Measurements from ENCODE around the gene GABRR2.

Gene GABRR2

DNA sequence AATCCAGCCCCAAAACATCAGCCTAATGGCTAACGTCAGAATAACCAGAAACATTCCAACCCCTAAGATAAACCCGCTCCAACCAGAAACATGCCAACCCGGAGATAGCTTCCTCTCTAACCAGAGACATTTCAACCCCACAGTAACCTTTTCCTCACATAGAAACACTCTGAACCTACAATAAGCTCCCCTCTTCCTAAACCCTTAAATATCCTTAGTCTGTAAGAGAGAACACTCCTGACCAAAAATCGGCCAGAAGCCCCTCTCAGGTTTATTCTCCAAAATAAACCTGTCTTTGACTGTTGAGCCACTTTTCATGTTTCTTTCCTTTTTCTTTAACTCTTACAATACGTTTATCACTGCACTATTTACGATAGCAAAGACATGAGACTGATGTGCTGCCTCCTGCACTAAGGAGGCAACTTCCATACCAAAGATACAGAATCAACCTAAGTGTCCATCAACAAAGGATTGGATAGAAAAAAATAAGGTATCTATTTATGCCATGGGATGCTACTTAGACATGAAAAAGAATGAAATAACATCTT, 5.0 kb upstream of the GABRR2 start:
- no peak for ATAC-seq
- TF ChIP-seq, protein P1, sequence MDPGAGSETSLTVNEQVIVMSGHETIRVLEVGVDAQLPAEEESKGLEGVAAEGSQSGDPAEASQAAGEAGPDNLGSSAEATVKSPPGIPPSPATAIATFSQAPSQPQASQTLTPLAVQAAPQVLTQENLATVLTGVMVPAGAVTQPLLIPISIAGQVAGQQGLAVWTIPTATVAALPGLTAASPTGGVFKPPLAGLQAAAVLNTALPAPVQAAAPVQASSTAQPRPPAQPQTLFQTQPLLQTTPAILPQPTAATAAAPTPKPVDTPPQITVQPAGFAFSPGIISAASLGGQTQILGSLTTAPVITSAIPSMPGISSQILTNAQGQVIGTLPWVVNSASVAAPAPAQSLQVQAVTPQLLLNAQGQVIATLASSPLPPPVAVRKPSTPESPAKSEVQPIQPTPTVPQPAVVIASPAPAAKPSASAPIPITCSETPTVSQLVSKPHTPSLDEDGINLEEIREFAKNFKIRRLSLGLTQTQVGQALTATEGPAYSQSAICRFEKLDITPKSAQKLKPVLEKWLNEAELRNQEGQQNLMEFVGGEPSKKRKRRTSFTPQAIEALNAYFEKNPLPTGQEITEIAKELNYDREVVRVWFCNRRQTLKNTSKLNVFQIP (CRISPR knock-in tag; IDR thresholded peaks at IDR 0.05; ENCODE audit: borderline replicate concordance, low read depth) = no peak
- TF ChIP-seq ZC3H10 (CRISPR knock-in tag; IDR thresholded peaks at IDR 0.05) = no peak

DNA sequence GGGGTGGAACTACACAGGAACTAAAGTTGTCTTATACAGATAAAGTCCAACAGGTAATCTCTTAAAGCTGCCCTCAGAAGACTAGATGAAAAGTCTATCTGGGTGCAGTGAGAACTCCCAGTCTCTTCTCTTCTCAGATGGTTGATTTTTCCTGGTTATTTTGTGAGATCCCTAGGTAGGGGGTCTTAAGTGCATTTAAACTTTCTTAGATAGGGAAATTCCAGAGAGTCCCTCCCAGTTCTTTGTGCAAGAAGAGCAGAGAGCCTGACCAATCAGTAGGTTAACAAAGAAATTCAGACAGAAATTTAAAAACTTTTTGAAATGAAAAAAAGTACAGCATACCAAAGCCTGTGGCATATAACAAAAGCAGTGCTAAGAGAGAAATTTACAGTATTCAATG, 2.0 kb upstream of the GABRR2 start:
- no peak for ATAC-seq
- no peak for TF ChIP-seq ZNF70 (CRISPR knock-in tag; IDR thresholded peaks at IDR 0.05)
- TF ChIP-seq ZNF565 (CRISPR knock-in tag; conservative IDR thresholded peaks at IDR 0.05; ENCODE audit: low read depth) = no peak
- TF ChIP-seq OSR1 (CRISPR knock-in tag; IDR thresholded peaks at IDR 0.05) = no peak
- no peak for TF ChIP-seq ISL1 (CRISPR knock-in tag; IDR thresholded peaks at IDR 0.05)
- no peak for TF ChIP-seq ZNF8 (CRISPR knock-in tag; IDR thresholded peaks at IDR 0.05)
- TF ChIP-seq ARNTL (CRISPR knock-in tag; IDR thresholded peaks at IDR 0.05; ENCODE audit: borderline replicate concordance, low read depth) = no peak
- TF ChIP-seq BACH2 (CRISPR knock-in tag; IDR thresholded peaks at IDR 0.05; ENCODE audit: borderline replicate concordance) = no peak
- TF ChIP-seq GLIS3 (CRISPR knock-in tag; IDR thresholded peaks at IDR 0.05) = no peak
- TF ChIP-seq TOX (CRISPR knock-in tag; IDR thresholded peaks at IDR 0.05; ENCODE audit: borderline replicate concordance) = no peak
- no peak for TF ChIP-seq ZC3H10 (CRISPR knock-in tag; IDR thresholded peaks at IDR 0.05)
- TF ChIP-seq, protein P2, sequence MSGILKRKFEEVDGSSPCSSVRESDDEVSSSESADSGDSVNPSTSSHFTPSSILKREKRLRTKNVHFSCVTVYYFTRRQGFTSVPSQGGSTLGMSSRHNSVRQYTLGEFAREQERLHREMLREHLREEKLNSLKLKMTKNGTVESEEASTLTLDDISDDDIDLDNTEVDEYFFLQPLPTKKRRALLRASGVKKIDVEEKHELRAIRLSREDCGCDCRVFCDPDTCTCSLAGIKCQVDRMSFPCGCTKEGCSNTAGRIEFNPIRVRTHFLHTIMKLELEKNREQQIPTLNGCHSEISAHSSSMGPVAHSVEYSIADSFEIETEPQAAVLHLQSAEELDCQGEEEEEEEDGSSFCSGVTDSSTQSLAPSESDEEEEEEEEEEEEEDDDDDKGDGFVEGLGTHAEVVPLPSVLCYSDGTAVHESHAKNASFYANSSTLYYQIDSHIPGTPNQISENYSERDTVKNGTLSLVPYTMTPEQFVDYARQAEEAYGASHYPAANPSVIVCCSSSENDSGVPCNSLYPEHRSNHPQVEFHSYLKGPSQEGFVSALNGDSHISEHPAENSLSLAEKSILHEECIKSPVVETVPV (CRISPR knock-in tag; IDR thresholded peaks at IDR 0.05) = no peak

DNA sequence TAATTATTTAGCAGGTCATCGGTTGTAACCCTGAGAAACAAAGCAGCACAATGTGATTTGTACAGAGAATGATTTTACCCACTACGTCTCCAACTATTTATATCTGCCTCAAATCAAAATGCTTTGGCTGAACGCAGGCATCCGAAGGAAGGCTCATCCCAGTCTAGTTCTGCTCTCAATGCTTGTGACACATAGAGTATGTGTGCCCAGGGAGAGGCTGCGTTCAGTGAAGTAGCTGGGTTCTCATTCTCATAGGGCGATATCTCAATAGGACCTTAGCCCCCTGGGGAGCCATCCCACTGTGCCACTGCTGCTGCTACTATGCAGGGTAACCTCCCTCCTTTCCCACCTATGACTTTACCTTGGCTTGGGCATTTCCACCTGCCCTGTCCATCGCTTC, 407 bp downstream of the GABRR2 start:
- TF ChIP-seq ZFP30 (CRISPR knock-in tag; IDR thresholded peaks at IDR 0.05) = no peak
- TF ChIP-seq ISL1 (CRISPR knock-in tag; IDR thresholded peaks at IDR 0.05) = no peak
- TF ChIP-seq ZC3H10 (CRISPR knock-in tag; IDR thresholded peaks at IDR 0.05) = no peak
- TF ChIP-seq, protein P3, sequence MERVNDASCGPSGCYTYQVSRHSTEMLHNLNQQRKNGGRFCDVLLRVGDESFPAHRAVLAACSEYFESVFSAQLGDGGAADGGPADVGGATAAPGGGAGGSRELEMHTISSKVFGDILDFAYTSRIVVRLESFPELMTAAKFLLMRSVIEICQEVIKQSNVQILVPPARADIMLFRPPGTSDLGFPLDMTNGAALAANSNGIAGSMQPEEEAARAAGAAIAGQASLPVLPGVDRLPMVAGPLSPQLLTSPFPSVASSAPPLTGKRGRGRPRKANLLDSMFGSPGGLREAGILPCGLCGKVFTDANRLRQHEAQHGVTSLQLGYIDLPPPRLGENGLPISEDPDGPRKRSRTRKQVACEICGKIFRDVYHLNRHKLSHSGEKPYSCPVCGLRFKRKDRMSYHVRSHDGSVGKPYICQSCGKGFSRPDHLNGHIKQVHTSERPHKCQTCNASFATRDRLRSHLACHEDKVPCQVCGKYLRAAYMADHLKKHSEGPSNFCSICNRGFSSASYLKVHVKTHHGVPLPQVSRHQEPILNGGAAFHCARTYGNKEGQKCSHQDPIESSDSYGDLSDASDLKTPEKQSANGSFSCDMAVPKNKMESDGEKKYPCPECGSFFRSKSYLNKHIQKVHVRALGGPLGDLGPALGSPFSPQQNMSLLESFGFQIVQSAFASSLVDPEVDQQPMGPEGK (CRISPR knock-in tag; IDR thresholded peaks at IDR 0.05; ENCODE audit: borderline replicate concordance) = no peak
- no peak for TF ChIP-seq BACH2 (CRISPR knock-in tag; IDR thresholded peaks at IDR 0.05; ENCODE audit: borderline replicate concordance)
- TF ChIP-seq ZNF8 (CRISPR knock-in tag; IDR thresholded peaks at IDR 0.05) = no peak
- no peak for TF ChIP-seq ESRRG (CRISPR knock-in tag; IDR thresholded peaks at IDR 0.05)
- TF ChIP-seq CSDC2 (CRISPR knock-in tag; IDR thresholded peaks at IDR 0.05) = no peak
- TF ChIP-seq ZNF565 (CRISPR knock-in tag; conservative IDR thresholded peaks at IDR 0.05; ENCODE audit: low read depth) = no peak
- TF ChIP-seq, protein P2 (CRISPR knock-in tag; IDR thresholded peaks at IDR 0.05) = no peak
- no peak for TF ChIP-seq OSR1 (CRISPR knock-in tag; IDR thresholded peaks at IDR 0.05)
- TF ChIP-seq PPARA (CRISPR knock-in tag; IDR thresholded peaks at IDR 0.05; ENCODE audit: borderline replicate concordance) = no peak
- TF ChIP-seq TOX (CRISPR knock-in tag; IDR thresholded peaks at IDR 0.05; ENCODE audit: borderline replicate concordance) = no peak
- TF ChIP-seq, protein P4, sequence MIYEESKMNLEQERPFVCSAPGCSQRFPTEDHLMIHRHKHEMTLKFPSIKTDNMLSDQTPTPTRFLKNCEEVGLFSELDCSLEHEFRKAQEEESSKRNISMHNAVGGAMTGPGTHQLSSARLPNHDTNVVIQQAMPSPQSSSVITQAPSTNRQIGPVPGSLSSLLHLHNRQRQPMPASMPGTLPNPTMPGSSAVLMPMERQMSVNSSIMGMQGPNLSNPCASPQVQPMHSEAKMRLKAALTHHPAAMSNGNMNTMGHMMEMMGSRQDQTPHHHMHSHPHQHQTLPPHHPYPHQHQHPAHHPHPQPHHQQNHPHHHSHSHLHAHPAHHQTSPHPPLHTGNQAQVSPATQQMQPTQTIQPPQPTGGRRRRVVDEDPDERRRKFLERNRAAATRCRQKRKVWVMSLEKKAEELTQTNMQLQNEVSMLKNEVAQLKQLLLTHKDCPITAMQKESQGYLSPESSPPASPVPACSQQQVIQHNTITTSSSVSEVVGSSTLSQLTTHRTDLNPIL (CRISPR knock-in tag; IDR thresholded peaks at IDR 0.05; ENCODE audit: low read depth) = no peak
- TF ChIP-seq, protein P1 (CRISPR knock-in tag; IDR thresholded peaks at IDR 0.05; ENCODE audit: borderline replicate concordance, low read depth) = no peak
- TF ChIP-seq TCF4 (CRISPR knock-in tag; IDR thresholded peaks at IDR 0.05; ENCODE audit: borderline replicate concordance) = no peak
- TF ChIP-seq, protein P5, sequence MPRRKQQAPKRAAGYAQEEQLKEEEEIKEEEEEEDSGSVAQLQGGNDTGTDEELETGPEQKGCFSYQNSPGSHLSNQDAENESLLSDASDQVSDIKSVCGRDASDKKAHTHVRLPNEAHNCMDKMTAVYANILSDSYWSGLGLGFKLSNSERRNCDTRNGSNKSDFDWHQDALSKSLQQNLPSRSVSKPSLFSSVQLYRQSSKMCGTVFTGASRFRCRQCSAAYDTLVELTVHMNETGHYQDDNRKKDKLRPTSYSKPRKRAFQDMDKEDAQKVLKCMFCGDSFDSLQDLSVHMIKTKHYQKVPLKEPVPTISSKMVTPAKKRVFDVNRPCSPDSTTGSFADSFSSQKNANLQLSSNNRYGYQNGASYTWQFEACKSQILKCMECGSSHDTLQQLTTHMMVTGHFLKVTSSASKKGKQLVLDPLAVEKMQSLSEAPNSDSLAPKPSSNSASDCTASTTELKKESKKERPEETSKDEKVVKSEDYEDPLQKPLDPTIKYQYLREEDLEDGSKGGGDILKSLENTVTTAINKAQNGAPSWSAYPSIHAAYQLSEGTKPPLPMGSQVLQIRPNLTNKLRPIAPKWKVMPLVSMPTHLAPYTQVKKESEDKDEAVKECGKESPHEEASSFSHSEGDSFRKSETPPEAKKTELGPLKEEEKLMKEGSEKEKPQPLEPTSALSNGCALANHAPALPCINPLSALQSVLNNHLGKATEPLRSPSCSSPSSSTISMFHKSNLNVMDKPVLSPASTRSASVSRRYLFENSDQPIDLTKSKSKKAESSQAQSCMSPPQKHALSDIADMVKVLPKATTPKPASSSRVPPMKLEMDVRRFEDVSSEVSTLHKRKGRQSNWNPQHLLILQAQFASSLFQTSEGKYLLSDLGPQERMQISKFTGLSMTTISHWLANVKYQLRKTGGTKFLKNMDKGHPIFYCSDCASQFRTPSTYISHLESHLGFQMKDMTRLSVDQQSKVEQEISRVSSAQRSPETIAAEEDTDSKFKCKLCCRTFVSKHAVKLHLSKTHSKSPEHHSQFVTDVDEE (CRISPR knock-in tag; IDR thresholded peaks at IDR 0.05) = no peak
- TF ChIP-seq SNAI2 (CRISPR knock-in tag; IDR thresholded peaks at IDR 0.05) = no peak
- no peak for ATAC-seq
